Nephron progenitor cell (in vitro differentiated cells): ENCODE measurements around the gene LDLRAD3.

Experiments
- DNase-seq: peaks from one replicate; pipeline ENCODE4 v3.0.0; 2021
- H3K27ac Mint-ChIP-seq: 2 replicates; pipeline ENCODE4 v1.8.0; 2021; ENCODE audit warnings: mild to moderate bottlenecking, moderate library complexity, mixed read lengths
- H3K27me3 Mint-ChIP-seq: 2 replicates; pipeline ENCODE4 v1.8.0; 2021; ENCODE audit warnings: mild to moderate bottlenecking, low read depth, mixed read lengths; ENCODE audit not compliant: poor library complexity
- H3K36me3 Mint-ChIP-seq: 2 replicates; pipeline ENCODE4 v1.8.0; 2021; ENCODE audit warnings: low read depth, mixed read lengths
- H3K4me1 Mint-ChIP-seq: 2 replicates; pipeline ENCODE4 v1.8.0; 2021; ENCODE audit warnings: mixed read lengths
- H3K4me3 Mint-ChIP-seq: 2 replicates; pipeline ENCODE4 v1.8.0; 2021; ENCODE audit warnings: mild to moderate bottlenecking, moderate library complexity, mixed read lengths
- H3K9me3 Mint-ChIP-seq: 2 replicates; pipeline ENCODE4 v1.8.0; 2021; ENCODE audit warnings: mild to moderate bottlenecking, moderate library complexity, mixed read lengths
- CTCF ChIP-seq: fragments of 200-600 bp; sonication (generic); IDR thresholded peaks from 2 replicates; pipeline ENCODE4 v1.5.0; 2021; ENCODE audit warnings: antibody characterized with exemption

The LDLRAD3 gene

DNA sequence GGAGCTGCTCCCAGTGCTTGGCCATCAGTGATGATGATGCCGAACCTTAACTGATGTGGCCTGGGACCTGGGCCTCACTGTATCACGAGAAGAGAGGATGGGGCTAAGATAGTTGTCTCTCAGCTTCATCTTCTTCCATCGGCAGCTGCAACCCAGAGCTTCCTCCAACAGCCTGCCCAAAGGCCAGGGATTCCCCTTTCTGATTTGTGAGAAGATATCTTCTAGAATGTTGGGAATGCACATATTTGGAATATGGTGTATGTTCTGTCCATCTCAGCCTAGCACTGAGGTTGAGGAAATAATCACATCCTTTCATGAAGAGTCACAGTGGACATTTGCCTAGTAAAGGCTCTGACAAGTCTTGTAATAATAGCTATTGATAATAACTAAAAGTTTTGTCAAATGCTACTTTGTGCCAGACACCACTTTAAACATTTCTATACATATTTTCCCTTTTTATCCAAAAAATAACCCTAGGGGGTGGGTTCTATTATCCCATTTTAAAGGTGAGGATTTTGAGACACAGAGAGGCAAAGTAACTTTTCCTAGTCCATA is 272.3 kb downstream of the LDLRAD3 start:
- no peak overlapping the region for H3K4me3 Mint-ChIP-seq
- peaks cover 6% of the 10 kb centered on the region for H3K27me3 Mint-ChIP-seq
- TF ChIP-seq CTCF: no peak
- H3K9me3 Mint-ChIP-seq: peaks cover 31% of the 10 kb centered on the region
- H3K4me1 Mint-ChIP-seq: peaks cover 41% of the 10 kb centered on the region
- DNase-seq: no peak
- H3K27ac Mint-ChIP-seq: no peak overlapping the region
- peaks cover 45% of the 10 kb centered on the region for H3K36me3 Mint-ChIP-seq

DNA sequence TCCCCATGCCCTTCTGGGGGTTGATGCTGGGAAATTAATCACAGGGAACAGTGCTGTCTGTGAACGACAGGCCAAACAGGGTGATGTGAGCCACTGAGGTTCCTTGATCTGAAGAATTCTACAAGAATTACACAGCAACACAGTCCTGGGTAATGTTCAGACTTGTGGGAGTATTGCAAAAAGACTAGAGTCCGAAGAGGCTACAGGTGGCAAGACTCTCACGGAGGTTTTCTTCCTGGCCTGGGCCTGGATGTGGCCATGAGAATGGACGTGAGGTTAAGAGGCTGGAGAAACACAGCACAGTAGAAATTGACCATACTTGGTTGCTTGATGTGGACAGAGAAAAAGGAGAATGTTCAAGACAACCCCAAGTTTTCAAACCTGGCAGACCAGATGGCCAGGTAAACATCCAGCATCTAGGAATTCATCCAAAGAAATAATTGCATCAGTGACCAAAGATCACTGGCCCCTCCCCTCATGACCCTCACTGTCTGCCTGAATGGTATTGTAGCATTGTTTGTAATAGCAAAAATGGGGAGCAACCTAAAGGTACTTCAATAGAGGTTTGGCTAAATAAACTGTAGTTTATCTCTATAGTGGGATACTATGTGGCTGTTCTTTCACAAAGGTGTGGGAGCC is 274.5 kb downstream of the LDLRAD3 start:
- peaks cover 31% of the 10 kb centered on the region for H3K9me3 Mint-ChIP-seq
- peaks cover 45% of the 10 kb centered on the region for H3K36me3 Mint-ChIP-seq
- H3K4me3 Mint-ChIP-seq: no peak overlapping the region
- peaks cover 6% of the 10 kb centered on the region for H3K27me3 Mint-ChIP-seq
- peaks cover 24% of the 10 kb centered on the region for H3K4me1 Mint-ChIP-seq
- H3K27ac Mint-ChIP-seq: no peak overlapping the region
- DNase-seq: no peak
- TF ChIP-seq CTCF: no peak

- TF ChIP-seq CTCF: no peak
- Mint-ChIP-seq H3K4me1 (peaks cover 8% of the 10 kb centered on the region), H3K36me3 (peaks cover 43% of the 10 kb centered on the region), H3K9me3 (peaks cover 31% of the 10 kb centered on the region), H3K27ac (no peak overlapping the region), H3K27me3 (peaks cover 6% of the 10 kb centered on the region), H3K4me3 (no peak overlapping the region)
- DNase-seq: no peak
These were observed 276.1 kb downstream of the LDLRAD3 start for GRCh38 chr11:36219996-36220395.

DNA sequence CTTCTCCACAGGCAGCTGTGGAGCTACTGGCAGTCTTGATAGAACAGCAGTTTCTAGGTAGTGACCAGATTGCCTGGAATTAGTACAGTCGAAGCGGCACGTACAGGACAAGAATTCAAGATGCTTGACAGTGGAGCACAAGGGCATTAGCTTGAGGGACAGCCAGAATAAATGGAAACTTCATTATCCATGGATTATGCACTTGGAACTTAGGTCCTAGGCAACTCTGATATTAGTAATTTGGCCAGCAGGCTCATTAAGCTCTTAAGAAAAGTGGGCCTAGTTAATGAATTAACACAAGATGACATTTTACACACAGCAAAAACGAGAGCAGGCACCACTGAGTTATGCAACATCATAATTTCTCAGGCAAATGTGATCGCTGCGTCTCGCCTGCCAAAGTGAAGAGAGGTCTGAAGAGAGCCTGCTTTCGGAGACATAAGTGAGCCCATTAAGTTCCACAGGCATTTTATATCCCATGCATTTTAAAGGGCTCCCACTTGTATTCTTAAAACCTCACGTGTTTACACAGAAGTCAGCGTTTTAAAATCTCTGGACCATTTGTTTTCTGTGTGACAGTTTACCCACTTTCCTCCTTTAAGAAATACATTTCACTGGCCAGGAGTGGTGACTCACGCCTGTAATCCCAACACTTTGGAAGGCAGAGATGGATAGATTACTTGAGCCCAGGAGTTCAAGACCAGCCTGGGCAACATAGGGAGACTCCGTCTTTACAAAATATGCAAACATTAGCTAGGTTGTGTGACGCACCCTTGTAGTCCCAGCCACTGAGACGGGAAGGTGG is 279.2 kb downstream of the LDLRAD3 start:
- Mint-ChIP-seq H3K4me1 (peaks cover 6% of the 10 kb centered on the region), H3K27ac (peak overlapping the region; percentile 47), H3K9me3 (peaks cover 36% of the 10 kb centered on the region)

GRCh38 chr11:36224209-36224882 is 280.5 kb downstream of the LDLRAD3 start:
- peaks cover 8% of the 10 kb centered on the region for H3K27me3 Mint-ChIP-seq
- H3K9me3 Mint-ChIP-seq: peaks cover 23% of the 10 kb centered on the region
- no peak for TF ChIP-seq CTCF
- H3K4me3 Mint-ChIP-seq: no peak overlapping the region
- peak overlapping the region; percentile 7 for H3K27ac Mint-ChIP-seq
- H3K36me3 Mint-ChIP-seq: peaks cover 39% of the 10 kb centered on the region
- DNase-seq: no peak
- H3K4me1 Mint-ChIP-seq: peaks cover 12% of the 10 kb centered on the region

More for the DNA sequence above, 279.2 kb downstream of the LDLRAD3 start:
- Mint-ChIP-seq H3K27me3 (peaks cover 8% of the 10 kb centered on the region), H3K4me3 (no peak overlapping the region), H3K36me3 (peaks cover 45% of the 10 kb centered on the region)
- no peak for TF ChIP-seq CTCF
- no peak for DNase-seq
